Amniotic epithelial cell (primary cell): ENCODE measurements around the gene VANGL2.
A peak's percentile ranks its signal among the peaks of the same experiment; 100 is the strongest.

Experiments
- DNase-seq: peaks from one replicate; pipeline ENCODE4 v3.0.0-alpha.2; 2010; ENCODE audit warnings: low read depth

The VANGL2 gene

DNA sequence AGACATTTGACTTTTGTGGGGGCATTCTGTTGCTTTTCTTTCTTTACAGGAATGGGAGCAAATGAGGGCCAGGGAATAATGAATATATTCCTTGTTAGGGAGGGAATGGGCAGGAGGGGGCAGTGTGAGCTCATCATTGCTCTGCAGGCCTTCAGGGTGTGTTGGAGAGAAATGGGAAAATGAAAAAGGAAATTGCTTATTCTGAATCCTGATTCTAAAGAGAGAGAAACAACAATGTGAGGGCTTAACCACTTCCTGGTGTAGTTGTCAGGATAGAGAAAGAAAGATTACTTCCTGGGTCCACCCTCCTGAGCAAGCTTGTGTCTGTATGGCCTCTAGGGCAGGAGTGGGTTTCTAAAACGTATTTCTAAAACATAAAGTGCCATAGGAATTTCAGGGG lies 28.3 kb downstream of the VANGL2 start:
- DNase-seq: peak; percentile 55

DNA sequence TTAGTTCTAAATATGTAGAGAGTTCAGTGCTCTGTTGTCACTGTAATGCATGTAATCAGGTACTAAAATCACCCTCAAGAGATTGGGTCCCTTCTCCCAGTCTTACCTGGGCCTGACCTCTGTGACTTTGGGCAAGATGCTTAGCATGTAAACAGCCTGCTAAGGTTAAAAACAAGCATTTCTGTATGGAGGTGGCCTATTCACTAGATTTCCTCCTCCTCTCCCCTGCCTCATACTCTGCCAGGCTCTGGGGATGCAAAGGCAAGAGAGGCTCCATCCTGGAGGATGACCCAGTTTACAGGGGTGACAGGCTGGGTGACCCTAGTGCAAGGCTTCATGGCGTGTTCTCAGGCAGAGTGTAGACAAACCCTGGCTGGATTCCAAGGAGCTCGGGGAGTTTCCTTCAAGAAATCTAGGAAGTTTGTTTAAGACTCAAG lies 28.8 kb downstream of the VANGL2 start:
- DNase-seq: no peak

DNA sequence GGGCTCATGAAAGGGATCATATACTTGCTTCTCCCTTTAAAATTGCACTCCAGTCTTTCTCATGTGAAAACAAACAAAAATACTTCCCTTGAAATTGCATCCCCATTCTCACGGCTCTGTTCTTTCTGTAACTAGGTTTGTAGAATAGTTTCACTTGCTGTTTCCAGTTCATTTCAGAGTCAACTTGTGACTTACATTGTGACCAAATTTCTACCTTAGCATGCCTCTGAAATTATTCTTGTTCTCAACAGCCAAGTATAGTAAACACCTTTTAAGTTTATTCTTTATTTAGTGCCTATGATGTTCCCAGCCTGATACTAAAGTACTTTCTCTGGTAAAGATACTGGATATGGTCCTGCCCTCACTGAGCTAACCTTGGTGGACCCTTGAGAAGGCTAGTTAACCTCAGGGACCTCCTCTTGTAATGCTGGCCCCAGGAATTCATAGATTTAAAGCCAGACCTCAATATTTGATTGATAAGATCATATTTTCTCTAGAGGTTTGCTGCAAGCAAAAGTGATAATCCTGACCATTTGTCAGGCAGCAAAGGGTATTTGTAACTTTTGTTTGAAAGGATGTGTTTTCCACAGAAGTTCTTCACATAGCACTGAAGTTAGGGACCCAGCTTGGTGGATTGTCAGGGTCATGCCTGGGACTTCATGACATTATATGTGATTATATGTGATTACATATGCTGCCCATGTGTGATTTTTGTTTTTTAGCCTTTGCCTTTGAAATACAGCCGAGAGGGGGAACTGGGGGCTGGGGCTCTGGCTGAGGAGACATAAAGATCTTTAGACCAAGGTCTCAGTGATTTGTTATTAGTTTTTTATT lies 29.6 kb downstream of the VANGL2 start:
- no peak for DNase-seq

DNA sequence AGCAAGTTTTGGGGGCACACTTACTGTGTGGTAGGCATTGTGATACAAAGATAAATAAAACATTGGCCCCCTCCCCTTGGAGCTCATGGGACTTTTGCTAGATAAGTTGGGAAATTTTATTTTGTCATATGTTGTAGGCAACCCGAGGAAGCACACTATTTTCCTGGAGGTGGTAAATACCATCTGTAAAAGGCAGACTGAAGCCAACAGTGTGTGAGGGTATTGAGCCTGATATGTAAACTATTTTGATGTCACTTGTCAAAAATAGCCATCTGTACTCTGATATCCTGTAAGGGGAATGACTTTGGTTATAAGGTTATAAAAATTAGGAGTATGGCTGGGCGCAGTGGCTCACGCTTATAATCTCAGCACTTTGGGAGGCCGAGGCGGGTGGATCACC lies 30.6 kb downstream of the VANGL2 start:
- DNase-seq: no peak

DNA sequence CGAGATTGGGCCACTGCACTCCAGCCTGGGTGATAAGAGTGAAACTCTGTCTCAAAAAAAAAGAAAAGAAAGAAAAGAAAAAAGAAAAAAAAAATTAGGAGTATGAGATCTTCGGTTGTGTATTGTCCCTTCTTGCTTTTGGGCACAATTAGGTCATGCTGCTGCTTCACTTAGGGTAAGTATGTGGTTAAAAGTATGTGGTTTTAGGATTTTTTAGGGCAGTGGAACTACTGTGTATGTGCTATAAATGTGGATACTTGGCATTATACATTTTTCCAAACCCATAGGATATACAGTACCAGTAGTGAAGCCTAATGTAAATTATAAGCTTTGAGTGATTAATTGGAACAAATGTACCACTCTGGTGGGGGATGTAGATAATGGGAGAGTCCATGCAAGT lies 31.2 kb downstream of the VANGL2 start:
- no peak for DNase-seq

DNA sequence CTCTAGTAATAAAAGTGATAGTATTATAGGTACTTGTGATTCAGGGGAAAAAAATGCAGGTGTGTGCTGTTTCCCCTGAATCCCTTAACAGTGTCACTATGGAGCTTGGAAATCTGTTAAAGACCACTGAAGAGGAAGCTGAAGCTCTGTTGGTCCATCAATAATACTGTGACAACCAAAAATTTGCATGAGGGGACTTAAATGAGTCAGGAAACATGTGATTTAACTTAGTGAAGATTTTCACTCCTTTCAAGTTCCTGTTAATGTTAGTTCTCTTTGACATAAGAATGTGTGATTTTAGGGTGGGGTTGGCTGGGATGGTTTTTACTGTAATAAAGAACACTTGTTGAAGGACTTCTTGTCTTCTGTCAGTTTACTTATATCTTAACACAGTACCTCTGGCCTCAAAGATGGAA lies 32.0 kb downstream of the VANGL2 start:
- no peak for DNase-seq

DNA sequence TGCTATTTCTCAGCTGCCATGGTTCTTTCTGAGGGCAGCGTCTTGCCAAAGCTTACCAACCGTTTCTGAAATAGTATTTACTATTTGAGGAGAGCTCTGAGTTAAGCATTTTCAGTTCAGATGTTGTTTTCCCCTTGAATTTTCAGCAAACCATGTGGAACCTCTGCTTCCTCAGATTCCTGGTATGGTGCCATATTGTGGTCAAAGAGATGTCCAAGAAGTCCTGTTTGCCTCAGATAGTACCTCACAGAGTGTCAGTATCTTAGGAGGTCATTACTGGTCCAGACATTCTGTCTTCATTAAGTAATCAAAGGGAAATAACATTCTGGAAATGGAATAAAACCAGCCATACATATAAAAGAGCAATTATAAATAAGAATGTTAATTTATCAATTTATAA lies 36.6 kb downstream of the VANGL2 start:
- DNase-seq: no peak

DNA sequence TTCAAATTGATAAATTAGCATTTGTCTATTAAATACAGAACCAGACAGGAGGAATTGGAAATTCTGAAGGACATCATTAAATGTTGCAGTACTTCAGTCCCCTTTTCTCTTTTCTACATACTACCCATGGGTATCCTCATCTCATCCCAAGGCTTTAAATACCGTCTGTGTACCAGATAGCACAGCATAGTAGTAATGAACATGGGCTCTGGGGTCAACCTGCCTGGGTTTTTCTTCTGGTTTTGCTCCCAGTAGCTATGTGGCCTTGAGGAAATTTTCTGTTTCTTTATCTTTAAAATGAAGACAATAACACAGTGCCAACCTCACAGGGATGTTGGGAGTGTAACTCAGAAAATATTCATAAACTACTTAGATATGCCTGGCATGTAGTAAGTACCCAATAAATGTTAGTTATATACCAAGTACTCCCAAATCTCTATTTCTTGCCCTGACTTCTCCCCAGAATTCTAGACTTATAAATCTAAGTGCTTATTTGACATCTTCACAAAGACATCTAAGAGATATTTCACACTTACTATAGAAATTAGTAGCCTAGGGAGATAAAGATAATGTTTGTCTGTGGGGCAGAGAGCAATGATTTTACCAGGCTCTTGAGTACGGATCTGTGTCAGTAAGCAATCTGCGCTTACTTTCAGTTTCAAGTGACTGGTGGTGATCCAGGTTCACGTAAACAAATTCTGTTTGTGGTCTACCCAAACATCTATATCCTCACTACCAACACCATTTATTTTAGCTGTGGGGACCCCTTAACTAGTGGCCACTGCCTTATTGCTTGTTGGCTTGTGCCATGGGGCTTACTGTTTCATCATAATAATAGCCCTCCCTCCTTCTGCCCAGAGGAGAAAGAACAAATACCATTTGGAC lies 37.3 kb downstream of the VANGL2 start:
- DNase-seq: no peak

DNA sequence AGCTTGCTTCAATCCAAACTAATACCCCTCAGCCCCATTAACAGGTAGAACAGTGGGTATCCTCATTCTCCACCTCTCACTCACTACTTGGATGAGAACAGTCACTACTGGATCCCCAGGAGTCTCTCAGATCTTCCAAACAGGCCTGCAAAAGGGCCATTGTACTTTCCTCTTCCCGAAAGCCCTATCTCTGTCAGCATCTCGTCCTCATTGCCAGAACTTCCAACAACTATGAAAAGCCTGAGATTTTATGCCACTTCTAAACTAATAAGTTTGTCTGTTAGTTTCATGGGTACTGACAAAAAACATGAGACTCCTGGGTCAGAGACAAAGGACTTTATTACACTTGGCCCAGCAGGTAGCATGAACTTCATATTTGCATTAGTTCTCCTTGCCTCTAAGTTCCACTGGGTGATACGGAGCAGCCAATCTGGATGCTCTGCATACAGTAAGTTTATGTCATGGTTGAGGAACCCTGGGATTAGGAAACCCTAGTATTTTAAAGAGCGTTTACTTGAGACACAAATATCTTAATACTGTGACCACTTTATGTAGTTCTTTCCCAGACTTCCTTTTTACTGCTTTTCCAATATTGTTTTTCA lies 38.1 kb downstream of the VANGL2 start:
- DNase-seq: no peak

DNA sequence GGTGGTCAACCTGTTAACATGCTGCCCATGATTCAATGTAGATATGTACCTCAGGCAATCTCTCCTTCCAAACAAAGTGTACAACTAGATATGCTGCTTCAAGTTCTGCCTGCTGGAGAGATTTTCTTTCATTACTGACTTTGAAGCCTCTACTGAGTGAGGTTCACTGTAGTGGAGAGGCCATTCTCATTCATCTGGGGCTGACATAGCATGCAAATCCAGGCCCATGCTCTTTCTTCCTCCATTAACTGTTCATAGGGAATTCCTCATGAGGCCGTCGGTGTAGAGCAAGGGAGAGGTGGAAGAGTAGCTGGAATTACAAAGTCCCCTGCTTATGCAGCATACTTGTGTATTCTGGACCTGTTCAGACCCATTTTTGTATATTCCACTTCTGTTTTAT lies 38.6 kb downstream of the VANGL2 start:
- no peak for DNase-seq

DNA sequence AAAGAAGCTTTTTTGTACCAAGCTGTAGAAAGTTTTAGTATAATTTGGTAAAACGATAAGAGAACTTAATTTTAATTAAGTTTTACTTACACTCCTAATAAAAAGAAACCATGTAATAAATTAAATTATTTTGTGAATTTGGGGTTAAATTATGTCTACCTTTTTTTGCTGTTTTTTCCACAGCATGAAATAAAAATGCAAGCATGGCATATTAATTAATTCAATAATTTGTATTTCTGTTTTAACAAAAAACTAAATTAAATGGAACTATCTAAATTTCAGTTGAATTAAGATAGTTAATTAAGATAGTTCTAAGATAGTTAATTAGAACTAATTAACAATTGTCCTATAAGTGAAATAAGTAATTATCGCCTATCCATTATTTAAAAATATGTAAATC lies 39.4 kb downstream of the VANGL2 start:
- DNase-seq: no peak

DNA sequence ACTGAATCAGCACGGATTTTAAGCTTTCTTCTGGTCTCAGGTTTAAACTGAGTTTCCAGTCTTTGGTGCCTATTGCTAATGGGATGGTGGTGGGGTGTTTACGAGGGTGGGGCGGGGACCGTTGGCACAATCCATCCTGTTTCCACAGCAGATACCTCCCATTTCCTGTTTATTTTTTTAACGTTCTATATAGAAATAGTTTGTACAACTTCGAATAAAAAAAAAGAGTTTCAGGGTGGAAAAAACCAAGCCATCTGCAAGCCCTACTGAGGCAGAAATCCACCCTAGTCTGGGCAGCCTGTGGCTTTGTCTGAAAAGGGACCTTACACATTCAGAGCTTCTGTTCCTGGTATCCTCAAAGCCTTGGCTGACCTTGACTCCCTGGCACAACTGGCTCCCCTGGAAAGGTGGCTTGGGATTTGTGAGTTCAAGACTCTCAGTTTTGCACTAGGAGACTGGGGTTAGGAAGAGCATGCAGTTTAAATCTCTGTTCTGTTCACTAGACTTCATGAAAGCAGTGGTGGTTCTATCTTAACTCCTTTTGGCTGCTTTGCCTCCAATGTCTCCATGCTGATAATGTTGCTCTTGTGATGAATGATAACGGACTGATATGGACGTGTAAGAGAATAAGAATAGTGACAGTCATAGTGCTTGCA lies 46.7 kb downstream of the VANGL2 start:
- DNase-seq: no peak

DNA sequence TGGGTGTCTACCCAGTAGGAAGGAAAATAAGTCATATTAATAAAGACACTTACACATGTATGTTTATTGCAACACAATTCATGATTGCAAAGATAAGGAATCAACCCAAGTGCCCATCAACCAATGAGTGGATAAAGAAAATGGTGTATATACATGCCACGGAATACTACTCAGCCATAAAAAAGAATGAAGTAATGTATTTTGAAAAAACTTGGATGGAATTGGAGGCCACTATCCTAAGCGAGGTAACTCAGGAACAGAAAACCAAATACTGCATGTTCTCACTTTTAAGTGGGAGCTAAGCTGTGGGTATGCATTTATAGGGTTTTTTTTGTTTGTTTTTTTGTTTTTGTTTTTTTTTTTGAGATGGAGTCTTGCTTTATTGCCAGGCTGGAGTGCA lies 49.1 kb downstream of the VANGL2 start:
- DNase-seq: no peak

DNA sequence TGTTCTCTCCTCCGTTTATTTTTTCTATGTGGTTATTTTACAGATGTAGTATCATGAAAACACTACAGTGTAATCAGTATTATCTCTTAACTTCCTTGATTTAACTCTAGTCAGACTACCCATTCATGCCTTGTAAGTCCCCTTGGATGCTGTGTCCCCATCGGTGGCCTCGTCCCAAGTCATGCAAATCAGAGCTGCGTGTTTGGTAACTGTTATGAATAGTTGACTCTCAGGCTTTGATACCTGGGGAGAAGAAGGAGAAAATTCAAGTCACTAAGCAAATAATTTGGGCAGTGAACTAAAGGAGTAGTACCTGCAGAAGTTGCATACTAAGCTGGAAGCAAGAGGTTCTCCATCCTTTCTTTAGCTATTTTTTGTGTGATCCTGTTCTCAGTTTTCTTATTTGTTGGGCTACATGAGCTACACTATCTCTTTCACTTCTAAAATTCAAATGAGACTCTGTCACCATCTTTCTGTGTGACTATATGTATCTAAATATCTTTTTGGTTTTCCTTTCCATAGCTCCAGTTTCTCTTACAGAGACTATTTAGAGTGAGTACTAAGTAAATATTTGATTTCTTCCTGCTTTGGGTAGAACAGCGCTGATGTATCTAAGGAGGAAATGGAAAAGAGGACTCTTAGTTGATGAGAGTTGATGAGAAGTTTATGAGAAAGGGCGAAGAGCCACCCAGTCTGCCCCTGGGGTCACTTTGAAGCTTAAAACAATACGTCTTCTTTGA lies 50.9 kb downstream of the VANGL2 start:
- DNase-seq: no peak

DNA sequence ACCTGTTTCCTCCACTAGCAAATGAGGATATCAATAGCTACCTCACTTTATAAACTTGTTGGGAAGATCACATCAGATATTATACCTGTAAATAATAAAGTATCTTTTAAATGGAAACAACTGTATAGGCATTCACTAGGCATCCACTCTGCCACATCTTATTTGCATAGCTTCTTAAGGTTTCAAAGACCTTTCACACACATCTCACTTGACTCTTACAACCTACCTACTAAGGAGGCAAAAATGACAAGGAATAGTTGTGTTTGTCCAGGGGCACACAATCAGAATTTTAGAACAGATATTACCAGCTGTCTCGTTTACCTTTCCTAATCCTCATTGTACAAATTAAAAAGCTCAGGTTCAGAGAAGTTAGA lies 51.5 kb downstream of the VANGL2 start:
- DNase-seq: no peak

DNA sequence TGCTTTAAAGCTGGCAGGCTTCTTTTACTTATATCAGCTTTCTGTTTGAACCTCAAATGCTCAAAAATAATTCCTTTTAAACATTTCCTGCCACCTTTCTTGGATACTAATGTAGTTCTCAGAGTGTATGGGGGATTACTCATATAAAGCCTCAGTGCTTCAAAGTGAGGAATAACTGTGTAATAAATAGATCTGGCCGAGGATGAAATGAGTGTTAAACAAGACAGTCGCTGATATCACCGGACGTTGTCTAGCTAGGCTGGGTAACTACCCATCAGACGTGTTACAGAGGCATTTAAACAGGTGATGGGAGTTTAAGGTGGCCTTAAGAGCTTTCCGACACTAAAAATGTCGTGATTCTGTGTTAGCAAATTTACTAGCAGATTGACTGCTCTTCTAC lies 53.1 kb downstream of the VANGL2 start:
- no peak for DNase-seq

DNA sequence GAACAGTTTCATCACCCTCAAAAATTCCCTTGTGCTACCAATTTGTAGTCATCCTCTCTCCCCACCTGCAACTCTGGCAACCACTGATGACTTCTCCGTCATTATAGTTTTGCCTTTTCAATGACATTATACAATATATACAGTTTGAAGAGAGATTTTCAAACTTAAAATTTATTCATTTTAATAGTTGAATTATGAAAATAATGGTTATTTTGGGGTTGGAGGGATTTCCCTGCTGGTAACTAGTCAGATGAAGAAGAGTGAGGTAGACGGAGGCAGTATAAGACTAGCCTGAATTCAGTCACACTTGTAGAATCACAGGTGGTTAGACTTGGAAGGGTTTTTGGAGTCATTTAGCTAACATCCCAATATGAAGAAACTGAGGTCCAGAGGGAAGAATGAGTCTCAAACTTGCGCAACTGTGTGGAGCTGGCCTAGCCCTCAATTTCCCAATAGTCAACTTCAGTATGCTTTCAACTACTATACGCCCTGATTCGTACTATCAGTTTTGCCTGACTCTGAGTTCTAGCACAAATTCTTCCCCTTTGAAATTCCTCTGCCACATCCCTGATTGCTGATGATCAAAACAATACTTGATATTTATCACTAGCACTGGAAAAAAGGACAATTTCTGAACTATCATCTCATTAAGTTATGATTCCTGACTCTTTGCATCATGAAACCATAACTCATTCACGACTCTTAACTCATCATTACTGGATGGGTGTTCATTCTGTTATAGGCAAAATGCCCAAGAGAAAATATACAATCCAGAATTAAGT lies 54.2 kb downstream of the VANGL2 start:
- DNase-seq: no peak

DNA sequence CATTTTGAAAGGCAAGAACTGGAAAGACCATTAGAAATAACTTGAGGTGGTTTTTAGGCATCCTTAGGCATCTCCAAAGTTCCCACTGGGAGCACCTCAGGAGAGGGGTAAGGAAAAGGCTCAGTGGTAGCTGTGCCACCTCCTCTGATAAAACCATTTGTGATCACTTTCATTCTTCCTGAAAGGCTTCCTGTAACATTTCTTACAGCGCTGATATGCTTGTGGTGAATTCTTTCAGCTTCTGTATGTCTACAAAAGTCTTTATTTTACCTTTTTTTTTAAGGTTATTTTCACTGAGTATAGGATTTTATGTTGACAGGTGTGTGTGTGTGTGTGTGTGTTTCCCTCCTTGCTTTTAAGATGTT lies 54.8 kb downstream of the VANGL2 start:
- no peak for DNase-seq

DNA sequence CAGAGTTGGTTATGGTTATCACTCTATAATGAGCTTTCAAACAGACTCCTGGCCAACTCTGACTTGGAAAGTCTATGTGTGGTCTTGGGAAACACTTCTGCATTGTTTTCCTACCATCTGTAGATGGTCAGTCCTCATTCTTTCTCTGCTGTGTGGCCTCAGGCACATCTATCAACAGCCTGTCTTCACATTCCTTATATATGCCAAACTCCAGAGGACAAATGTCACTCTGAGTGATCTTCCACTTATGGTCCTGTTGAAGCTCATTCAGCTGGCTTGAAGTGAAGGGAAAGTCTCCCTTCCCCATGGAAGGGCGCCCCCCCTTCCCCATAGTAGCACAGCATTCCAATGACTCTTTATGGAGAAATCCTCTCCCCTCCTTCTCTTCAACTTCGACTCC lies 58.7 kb downstream of the VANGL2 start:
- no peak for DNase-seq

DNA sequence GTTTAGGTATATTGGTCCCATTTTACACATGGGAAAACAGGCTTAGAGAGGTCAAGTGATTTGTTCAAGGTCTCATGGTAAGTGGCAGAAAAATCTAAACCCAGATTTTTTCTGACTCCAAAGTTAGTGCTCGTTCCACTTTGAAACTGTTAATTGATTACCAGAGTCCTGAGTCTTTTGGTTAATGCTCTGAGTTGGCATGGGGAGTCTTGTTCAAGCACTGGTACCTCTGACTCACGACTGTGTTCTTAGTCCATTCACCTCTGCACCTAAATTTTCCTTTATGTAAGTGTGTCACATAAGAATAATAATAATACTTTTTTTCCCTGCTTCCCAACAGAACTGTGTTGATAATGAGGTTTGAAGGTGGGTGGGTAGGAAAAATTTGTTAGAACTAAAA lies 59.3 kb downstream of the VANGL2 start:
- no peak for DNase-seq

DNA sequence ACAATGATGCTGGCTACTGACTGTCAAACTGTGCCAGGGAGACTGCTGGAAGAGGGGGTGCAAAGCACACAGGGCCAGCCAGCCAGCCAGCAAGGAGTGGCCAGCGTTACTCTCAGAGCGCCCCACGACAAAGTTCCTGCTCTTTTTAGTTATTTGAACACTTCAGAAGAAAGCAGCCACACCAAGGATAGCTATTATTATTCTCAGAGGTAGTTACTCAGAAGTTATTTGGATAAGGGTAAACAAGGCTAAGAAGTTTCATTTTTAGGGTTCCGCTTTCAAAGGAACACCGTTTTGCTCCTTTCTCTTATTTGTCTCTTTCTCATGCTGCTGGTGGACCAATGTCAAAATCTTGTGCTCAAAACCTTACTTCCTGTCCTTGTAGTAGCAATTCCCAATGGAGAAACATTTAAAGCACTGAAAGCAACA lies 59.9 kb downstream of the VANGL2 start:
- no peak for DNase-seq
